SK-N-MC (cell line): ENCODE data around the gene ZSCAN30.

Experiments
- EZH2 ChIP-seq: fragments of 200-600 bp; sonication (generic); IDR thresholded peaks from one replicate; pipeline ENCODE4 v1.6.1; 2017; ENCODE audit warnings: antibody characterized with exemption
- FOXP2 ChIP-seq: optimal IDR thresholded peaks from 2 replicates; pipeline ENCODE3; 2011; ENCODE audit warnings: mild to moderate bottlenecking, moderate library complexity; ENCODE audit not compliant: insufficient read depth; ENCODE audit errors: extremely low read length, control extremely low read depth
- POLR2AphosphoS5 ChIP-seq: IDR thresholded peaks from 2 replicates; pipeline ENCODE4 v1.6.1; 2012; ENCODE audit warnings: mild to moderate bottlenecking, low read depth, low read length, borderline replicate concordance

- TF ChIP-seq POLR2AphosphoS5 (no peak), EZH2 (no peak), FOXP2 (no peak)
These were observed 44.8 kb upstream of the ZSCAN30 start for GRCh38 chr18:35334821-35335220.
